IPS-18c (cell line): ENCODE measurements around the gene STYX.

Experiments used
- H3K4me3 ChIP-seq: 2 replicates; pipeline ENCODE4 v1.7.0; 2013; ENCODE audit warnings: low read depth, mild to moderate bottlenecking, low read length, moderate library complexity; ENCODE audit not compliant: insufficient read depth
- H3K9me3 ChIP-seq: one replicate; pipeline ENCODE4 v1.6.1; 2013; ENCODE audit warnings: mild to moderate bottlenecking, low read length, moderate library complexity; ENCODE audit not compliant: control insufficient read depth, insufficient read depth

STYX gene

DNA sequence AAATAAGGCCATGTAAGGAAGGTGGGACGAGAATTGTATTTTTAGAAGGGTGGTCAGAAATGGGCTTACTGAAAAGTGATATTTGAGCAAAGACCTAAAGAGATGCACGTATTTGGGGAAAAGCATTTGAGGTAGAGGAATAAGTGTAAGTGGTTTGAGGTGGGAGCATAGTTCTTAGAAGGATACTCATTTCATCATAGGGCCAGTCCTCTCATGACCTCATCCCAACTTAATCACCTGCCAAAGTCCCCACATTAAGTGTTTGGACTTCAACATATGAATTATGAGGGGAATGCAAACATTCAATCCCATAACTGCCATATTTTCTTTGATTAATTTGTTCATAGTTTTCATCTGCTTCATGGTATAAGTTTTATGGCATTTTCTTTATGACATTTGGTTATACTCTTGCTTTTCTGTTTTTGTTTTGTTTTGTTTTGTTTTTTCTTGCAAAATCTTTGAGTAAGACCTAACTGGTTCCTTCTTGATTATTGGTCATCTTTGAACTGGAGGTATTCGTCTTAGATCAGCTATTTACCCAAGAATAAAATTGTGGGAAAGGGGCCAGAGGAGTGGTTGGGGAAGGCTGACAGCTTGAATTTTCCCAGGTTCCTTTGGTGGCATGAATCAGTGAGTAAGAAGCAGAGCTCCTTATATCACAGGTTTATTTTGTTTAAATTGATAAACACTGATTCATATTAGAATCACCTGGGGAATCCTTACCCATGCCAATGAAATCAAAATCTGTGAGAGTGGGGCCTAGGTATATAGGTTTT, 37.3 kb downstream of the STYX start:
- Histone ChIP-seq H3K9me3 (no peaks in the 10 kb centered on the region), H3K4me3 (no peak overlapping the region)

DNA sequence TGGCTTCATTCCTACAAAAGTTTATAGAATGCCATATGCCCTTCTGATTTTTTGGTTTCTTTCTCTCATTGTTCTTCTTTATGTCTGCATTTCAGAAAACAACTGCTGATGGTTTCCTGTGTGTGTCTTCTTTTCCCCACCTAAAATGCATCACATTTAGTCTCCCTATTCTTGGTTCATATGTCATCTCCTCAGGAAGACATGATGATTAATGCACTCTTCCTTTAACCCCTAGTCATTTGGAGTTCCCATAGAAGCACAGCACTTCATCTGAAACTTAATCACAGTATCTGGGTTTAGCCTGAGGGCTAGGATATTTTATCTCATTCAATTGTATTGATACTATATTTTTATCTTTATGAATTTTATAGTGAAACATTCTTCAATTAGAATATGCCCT, 39.9 kb downstream of the STYX start:
- H3K4me3 ChIP-seq: no peak overlapping the region
- no peaks in the 10 kb centered on the region for H3K9me3 ChIP-seq

DNA sequence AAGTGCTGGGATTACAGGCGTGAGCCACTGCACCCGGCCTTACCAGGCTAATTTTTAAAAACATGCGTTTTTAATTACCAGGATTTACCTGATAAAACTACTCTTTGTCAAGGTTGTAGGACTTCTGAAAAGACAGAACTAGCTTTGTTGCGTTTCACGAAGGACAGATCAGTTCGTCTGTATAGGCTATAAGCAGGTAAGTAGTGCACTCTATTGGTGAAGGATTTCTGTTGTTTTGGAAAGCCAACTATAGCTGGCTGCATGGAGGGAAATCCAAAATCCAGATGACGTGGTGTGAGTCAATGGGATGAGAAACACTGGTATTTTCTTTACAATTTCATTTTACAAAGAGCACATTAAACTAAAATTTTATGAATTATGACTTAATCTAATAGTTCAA, 46.9 kb downstream of the STYX start:
- Histone ChIP-seq H3K9me3 (no peaks in the 10 kb centered on the region), H3K4me3 (no peak overlapping the region)

- H3K9me3 ChIP-seq: no peaks in the 10 kb centered on the region
- no peak overlapping the region for H3K4me3 ChIP-seq
Measured at GRCh38 chr14:52778702-52779101, 48.7 kb downstream of the STYX start.

DNA sequence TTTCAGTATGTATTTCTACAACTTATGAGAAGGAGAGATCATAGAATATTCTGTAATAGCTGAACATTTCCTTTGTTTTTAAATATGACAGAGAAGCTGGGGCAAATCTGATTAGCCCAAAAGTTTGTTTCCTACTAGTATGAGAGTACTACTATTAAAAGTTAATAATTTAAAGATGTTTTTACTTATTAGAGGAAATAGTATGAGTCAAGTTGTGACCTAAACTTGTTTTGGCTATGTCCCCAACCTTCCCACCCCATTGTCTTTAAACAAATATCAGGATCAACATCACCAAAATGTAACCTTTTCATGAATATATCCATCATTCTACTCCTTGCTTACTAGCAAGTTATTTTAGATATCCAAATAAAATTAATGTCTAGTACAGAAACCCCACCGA, 50.9 kb downstream of the STYX start:
- no peak overlapping the region for H3K4me3 ChIP-seq
- H3K9me3 ChIP-seq: no peaks in the 10 kb centered on the region

DNA sequence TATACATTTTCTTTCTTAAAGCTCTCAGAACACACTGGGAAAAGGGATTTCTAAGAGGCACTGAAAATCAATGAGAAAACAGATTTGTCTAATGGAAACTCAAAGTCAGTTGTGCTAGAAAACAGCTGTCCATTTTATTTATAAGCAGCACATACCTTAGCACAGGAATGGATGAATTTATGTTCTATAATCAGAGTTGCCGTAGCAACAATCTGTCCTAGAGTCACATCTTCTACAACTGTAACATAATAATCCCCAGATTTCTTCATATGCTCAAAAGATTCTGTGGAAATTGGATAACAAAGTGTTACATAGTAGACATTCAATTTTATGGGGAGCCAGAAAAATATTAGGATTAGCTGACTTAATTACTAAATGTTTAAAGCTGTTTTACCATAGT, 51.7 kb downstream of the STYX start:
- no peaks in the 10 kb centered on the region for H3K9me3 ChIP-seq
- no peak overlapping the region for H3K4me3 ChIP-seq

GRCh38 chr14:52783206-52783605, 53.2 kb downstream of the STYX start:
- Histone ChIP-seq H3K4me3 (no peak overlapping the region), H3K9me3 (no peaks in the 10 kb centered on the region)

DNA sequence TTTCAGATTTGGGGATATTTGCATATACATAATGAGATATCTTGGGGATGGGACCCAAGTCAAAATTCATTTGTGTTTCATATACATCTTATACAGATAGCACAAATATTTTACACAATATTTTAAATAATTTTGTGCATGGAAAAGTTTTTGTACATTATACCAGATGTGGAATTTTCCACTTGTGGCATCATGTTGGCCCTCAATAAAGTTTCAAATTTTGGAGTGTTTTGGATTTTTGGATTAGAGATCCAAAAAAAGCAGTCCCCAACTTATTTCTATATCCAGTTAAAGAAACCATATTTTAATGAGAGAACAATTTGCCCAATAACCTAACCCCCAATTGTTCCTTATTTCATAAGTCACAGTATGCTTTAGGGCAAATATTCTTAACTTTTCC, 56.9 kb downstream of the STYX start:
- H3K4me3 ChIP-seq: no peak overlapping the region

DNA sequence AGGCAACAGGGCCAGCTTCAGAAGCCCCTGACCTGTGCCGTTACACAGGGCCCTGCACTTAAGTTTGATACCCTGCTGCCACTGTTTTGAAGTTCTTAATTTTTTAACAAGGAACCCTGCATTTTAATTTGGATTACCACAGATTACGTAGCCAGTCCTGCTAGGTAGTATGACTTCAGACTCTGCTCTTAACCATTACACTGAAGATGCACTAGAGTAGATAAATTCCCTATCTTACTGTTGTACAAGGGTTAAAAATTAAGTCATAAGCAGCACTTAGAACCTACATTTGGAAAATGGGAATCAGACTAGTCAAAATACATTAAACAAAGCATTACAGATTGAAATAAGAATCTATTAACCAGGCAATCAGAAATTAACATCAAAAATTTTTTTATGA, 59.2 kb downstream of the STYX start:
- no peak overlapping the region for H3K4me3 ChIP-seq

More for the DNA sequence above, 56.9 kb downstream of the STYX start:
- H3K9me3 ChIP-seq: no peaks in the 10 kb centered on the region

GRCh38 chr14:52790011-52790755, 60.2 kb downstream of the STYX start:
- H3K9me3 ChIP-seq: no peaks in the 10 kb centered on the region
- peak overlapping the region; percentile 89 for H3K4me3 ChIP-seq

More for the DNA sequence above, 59.2 kb downstream of the STYX start:
- no peaks in the 10 kb centered on the region for H3K9me3 ChIP-seq

DNA sequence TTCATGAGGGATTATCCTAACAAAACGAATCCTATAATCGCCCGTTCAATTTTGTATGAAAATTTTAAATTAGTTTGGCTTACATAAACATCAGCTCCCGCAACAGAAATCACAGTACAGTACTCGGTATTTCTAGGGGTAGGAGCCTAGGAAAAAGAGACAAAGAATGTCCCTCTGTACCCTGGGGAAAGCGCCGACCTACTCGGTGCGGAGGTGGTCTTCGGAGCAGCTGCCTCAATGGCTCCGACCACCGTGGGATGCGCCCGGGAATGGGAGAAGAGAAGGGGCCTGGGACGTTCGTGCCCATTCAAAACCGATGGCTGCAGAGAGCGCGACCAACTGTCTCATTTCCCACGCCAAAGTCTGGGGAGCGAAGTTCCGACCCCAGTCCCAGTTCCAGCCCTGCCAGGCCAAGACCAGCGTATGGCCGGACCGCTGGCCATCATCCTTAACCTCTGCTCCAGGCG, 60.8 kb downstream of the STYX start:
- Histone ChIP-seq H3K4me3 (peak overlapping the region; percentile 89), H3K9me3 (peaks cover 2% of the 10 kb centered on the region)

- Histone ChIP-seq H3K9me3 (peaks cover 2% of the 10 kb centered on the region), H3K4me3 (peak within 1 kb of the TSS; percentile 89)
Measured at GRCh38 chr14:52791223-52792096, 61.5 kb downstream of the STYX start, which contains the start of gene GNPNAT1. Gene GNPNAT1 (minus strand): TSS chr14:52791607. CDS start chr14:52784650, 6,957 bp downstream.

- peak overlapping the region; percentile 25; the same call in 1 of the 2 replicates for H3K4me3 ChIP-seq
- H3K9me3 ChIP-seq: peaks cover 2% of the 10 kb centered on the region
Measured at GRCh38 chr14:52792097-52792415, 62.1 kb downstream of the STYX start.

DNA sequence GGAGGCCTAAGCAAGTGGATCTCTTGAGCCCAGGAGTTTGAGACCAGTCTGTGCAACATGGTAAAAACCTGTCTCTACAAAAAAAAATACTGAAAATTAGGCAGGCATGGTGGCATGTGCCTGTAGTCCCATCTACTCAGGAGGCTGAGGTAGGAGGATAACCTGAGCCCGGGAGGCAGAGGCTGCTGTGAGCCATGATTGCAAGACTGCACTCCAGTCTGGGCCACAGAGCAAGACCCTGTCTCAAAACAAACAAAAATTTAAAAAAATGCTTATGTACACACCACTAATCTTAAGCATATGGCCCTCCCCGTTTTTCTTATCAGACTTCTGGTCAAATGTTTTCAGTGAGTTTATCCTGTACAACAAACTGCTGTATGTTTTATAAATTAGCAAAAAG, 63.1 kb downstream of the STYX start:
- H3K9me3 ChIP-seq: peaks cover 2% of the 10 kb centered on the region
- H3K4me3 ChIP-seq: no peak overlapping the region

DNA sequence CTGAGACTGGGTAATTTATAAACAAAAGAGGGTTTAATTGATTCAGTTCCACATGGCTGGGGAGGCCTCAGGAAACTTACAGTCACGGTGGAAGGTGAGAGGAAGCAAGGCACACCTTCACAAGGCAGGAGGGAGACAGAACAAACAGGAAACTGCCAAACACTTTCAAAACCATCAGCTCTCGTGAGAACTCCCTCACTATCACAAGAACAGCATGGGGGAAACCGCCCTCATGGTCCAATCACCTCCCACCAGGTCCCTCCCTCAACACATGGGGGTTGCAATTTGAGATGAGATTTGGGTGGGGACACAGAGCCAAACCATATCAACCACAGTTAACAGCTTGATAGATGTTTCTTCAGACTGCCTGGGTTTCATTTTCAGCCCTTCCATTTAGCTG, 67.7 kb downstream of the STYX start:
- H3K4me3 ChIP-seq: no peak overlapping the region
- H3K9me3 ChIP-seq: peaks cover 2% of the 10 kb centered on the region

GRCh38 chr14:52798826-52799225, 68.9 kb downstream of the STYX start:
- Histone ChIP-seq H3K4me3 (no peak overlapping the region), H3K9me3 (peaks cover 2% of the 10 kb centered on the region)

GRCh38 chr14:52801014-52801712, 71.2 kb downstream of the STYX start:
- Histone ChIP-seq H3K4me3 (no peak overlapping the region), H3K9me3 (no peaks in the 10 kb centered on the region)
